DLD1 (cell line): ENCODE measurements around the gene FASN.

ENCODE experiments used
- in situ Hi-C: cut with HindIII; loops from 2 replicates; pipeline ENCODE4 v1.10.0; 2017; ENCODE audit warnings: low sequenced_read_pairs

Gene FASN

GRCh38 chr17:82103553-82104451, 5.8 kb upstream of the FASN start:
- in situ Hi-C loops: no loop called here

GRCh38 chr17:82101767-82102679, 4.0 kb upstream of the FASN start:
- in situ Hi-C loops: no loop called here

GRCh38 chr17:82101301-82101715, 3.3 kb upstream of the FASN start:
- in situ Hi-C loops: no loop called here

DNA sequence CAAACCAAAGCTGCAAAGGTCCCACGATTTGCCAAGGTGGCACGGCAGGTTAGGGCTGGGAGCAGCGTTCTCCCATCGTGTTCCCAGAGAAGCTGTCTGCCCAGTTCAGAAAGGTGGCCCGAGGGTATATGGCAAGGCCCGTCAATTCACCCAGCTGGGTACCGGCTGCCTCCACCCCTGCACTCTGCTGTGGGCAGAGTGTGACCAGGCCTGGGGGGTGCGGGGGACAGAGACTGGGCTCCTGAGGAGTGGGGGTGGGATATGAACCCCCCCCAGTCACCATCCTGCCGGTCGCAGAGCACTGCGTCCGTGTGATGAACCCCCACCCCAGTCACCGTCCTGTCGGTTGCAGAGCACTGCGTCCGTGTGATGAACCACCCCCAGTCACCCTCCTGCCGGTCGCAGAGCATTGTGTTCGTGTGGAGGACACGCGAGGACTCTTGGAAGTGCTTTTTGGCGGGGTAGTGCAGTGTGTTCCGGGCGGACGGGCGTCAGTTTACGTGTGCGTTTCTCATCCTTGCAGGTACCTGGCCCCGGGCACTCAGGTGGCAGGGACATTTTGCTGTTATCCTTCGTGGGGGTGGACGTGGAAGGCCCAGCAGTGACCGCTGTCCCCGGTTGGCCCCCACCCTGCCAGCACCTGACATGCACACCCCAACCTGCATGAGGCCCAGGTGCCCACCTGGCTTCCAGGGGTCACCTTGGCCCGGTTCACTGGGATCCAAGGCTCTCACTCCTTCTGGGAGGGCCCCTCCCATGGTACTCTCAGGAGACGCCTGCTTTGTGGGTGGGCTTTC, 2.7 kb upstream of the FASN start:
- in situ Hi-C loops: no loop called here

DNA sequence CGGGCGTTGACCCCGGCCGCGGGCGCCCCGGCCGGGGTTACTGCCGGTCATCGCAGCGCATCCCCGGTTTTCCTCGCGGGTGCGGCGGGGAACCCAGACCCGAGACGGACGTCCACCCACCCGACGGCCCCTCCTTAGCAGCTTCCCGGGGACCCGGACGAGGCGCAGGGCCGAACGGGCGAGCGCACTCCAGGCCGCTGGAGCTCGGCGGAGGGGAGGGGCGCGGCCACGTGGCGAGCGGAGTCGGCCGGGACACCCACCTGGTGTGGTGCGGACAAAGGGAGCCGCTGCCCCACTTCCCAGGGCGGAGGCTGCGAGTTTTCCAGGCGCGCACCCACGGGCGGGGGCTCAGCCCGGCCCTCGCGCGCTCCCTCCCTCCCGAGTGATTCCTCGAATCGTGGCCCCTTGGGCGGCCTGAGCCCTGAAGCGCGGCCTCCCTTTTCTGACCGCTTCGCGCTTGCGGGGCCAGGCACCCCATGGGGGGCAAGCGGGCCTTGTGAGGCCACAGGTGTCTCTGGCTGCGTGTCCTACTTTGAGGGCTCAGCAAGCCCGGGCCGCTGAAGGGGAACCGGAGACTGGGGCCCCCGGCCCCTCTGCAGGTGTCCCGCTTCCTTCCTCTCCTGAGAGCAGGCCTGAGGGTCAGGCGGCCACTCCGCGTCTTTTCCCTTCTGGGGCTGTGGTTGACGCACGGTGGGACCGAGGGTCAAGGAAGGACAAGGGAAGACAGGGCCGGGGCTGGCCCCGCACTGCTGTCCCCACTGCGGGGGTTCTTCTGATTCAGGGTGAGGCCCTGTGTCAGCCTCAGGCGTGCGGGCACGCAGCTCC, 1.1 kb upstream of the FASN start:
- in situ Hi-C loops: no loop called here

- in situ Hi-C loops: no loop called here
Observed at GRCh38 chr17:82097919-82098168, 192 bp downstream of the FASN start.

- in situ Hi-C loops: no loop called here
Observed at GRCh38 chr17:82097184-82097918, 685 bp downstream of the FASN start.

DNA sequence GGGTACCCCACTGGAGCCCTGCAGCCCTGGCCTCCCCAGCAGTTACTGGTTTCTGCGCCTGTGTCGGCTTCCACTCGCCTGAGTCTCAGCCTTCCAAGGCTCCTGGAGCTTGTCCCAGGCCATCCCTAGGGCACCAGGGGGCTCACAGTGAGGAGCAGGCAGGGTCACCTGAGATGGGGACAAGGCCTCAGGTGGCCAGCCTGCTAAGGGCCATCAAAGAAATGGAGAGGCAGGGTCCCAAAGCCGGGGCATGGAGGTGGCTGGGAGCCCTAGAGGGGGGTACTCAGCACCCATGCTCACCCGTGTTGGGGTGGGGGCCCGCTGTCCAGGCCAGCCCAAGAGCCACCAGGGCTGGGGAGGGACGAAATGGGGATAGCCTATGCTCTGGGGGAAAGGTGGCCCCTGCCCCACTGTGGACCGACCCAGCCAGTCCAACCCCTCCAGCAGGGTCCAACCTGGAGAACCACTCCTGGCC, 1.3 kb downstream of the FASN start:
- in situ Hi-C loops: no loop called here

GRCh38 chr17:82095777-82096708, 2.0 kb downstream of the FASN start:
- in situ Hi-C loops: no loop called here

DNA sequence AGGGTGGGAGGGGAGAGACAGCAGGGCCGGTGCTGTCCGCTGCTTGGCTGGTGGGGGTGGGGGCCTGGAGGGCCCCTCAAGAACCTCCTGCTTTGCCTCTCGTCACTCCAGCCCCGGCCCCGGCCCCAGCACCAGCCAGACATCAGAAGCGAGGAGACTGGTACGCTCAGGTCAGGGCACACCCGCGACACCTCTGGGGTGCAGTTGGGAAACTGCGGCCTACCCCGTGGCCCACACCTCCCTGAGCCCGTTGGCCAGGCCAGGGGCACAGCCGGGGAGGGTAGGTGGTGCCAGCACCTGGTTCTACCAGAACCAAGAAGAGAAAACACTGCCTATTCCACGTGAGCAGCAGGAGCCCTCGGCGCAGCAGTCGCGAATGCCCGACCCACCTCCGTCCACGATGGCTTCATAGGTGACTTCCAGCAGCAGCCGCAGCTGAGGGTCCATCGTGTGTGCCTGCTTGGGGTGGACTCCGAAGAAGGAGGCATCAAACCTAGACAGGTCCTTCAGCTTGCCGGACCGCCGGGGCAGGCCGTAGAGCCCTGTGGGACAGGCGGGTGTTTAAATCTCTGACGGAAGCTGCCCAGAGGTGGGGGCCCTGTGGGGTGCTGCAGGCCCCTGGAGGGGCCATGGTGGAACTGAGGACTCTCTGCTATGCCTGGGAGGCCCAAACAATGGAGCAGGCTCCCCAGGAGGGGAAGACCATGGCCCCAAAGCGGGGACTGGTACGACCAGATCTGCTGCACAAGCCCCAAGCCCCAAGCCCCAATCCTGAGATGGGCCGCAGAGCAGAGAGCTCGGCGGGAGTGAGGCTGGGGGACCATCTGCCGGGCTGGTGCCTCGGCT, 2.9 kb downstream of the FASN start:
- in situ Hi-C loops: no loop called here

GRCh38 chr17:82092995-82093751, 4.9 kb downstream of the FASN start:
- in situ Hi-C loops: no loop called here

- in situ Hi-C loops: no loop called here
Observed at GRCh38 chr17:82092628-82092994, 5.4 kb downstream of the FASN start.

- in situ Hi-C loops: no loop called here
Observed at GRCh38 chr17:82092094-82092586, 5.9 kb downstream of the FASN start.

GRCh38 chr17:82091264-82092066, 6.6 kb downstream of the FASN start:
- in situ Hi-C loops: no loop called here

DNA sequence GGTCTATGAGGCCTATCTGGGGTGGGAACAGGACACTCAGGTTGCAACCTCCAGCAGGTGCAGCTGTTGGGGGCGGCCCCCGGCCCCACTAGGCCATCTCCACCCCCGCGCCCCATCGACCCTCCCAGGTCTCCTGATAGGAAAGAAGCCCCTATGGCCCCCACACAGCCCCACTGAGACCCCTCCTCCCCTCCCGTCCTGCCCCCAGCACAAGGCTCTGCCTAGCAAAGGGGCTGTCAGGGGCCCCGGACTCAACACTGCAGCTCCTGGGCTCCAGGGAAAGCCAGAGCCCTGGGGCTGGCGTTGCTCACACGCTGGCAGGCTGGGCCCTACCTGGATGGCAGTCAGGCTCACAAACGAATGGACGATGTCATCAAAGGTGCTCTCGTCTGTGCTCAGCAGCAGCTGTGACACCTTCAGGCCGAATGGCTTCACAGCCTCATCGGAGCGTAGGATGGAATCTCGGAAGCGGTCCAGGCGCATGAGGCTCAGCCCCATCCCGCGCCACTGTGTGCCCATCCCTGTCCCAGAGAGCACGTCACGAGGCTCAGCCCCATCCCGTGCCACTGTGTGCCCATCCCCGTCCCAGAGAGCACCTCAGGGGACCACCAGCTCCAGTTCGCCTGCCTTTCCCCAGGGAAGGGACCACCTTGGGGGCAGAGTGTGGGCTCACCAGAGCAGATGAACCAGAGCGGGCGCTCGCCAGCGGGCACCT, 7.3 kb downstream of the FASN start:
- in situ Hi-C loops: no loop called here
